Measurements from ENCODE around the gene FBXL7.

FBXL7 gene

GRCh38 chr5:15585128-15585527 lies 85.1 kb downstream of the FBXL7 start:
- no peak for DNase-seq

- DNase-seq, result no peak
Measured at GRCh38 chr5:15585841-15586591, 86.0 kb downstream of the FBXL7 start.

DNA sequence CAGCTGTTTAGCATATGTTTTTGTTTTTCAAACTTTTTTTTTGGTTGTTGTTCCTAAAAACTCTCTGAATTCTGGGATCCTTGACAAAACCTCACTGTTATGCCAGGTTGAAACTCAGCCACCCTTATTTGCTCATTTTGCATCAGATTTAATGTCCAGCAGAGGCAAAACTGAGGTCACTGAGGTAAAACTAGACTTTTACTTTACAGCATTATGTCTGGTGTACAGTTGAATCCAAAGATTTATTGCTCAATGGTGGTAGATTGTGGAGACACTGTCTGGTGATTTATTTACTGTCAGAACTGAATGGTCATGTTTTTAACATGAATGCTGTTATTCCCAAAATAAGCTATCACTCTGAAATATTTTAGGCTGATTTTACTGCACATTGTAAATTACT lies 87.9 kb downstream of the FBXL7 start:
- DNase-seq, result no peak

- no peak for DNase-seq
Measured at GRCh38 chr5:15592728-15593127, 92.7 kb downstream of the FBXL7 start.

DNA sequence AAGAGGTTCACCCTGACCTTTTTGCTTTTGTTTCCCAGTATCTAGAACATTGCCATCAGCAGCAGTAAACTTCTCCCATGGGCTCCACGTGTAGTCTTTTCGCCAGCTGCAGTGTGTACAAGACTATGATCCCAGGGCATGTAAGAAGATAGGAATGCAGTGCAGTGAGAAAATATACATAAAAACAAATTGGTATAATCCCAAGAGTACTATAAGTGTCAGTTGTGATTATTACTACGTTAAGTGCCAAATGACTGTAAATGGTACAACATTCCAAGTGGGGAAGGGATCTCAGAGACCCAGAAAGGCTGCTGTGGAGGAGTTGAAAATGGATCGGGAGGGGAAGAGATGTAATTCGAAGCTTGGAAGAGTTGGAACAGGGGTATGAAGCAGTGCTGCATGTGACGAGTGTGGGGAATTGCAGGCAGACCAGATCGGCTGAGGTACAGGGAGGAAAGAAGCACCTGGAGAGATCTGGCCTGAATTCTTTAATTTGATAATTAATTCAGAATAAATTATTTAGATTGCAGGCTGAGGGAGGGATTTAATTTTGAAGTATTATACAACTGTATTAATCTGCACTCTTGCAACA lies 95.1 kb downstream of the FBXL7 start:
- DNase-seq, result no peak

DNA sequence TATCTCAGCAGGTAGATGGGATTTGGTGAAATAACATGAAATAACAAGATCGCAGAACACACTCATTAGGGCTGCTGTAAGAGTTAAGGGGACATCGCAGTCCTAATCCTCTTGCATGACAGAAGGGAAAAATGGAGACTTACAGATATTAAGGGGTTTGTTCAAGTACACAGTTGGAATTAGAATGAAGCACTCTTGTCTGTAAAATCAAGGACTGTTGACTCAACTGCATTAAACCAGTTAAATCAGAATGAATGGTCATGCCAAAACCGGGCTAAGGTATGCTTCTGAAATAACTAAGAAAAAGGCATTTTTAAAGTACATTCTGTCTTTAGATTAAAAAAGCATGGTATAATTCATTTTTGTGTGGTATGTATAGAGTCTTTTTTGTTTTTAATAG lies 95.9 kb downstream of the FBXL7 start:
- DNase-seq, result no peak

GRCh38 chr5:15596936-15597335 lies 97.0 kb downstream of the FBXL7 start:
- no peak for DNase-seq

DNA sequence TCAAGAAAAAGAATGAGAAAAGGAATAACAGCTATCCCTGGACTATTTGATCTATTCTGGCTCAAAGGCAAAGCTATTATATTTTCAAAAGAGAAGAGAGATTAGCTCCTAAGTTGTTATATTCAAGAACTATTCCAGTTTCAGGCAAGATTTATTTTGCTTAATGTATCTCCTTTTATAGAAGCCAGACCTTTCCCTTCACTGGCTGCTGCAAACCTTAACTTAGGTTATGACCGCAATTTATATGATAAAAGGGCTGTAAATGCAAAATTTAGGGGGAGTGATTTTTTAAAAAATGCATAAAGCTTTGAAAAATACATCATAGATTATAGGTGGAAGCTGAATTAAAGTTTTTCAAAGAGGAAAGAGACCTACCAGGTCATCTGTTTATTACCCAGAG lies 97.8 kb downstream of the FBXL7 start:
- DNase-seq, result no peak

DNA sequence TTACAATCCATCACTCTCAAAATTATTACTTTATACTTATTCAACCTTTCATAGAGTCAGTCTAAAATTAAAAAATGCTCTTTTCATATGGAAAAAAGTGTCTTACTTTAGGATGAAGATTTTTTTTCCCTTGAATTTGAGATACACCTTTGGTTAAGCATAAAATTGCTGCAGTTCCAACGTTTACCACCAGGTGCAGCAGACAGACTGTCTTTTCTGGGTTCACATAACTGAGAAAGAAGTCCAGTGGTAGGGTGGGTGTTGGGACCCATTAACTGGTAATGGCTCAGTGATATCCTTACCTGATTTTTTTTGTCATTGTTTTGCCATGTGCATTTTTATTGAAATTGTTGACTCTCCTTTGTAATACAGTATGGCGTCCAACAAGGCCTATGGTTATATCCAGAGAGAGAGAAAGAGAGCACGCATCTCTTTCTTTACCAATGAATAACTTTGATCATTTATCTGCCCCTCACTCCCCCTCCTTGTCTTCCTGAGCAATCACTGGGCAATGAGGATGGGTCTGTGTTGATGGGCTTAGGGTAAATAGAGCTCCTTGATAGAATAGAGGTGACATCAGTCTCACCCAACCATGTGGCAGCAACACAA lies 98.4 kb downstream of the FBXL7 start:
- DNase-seq, result no peak

- DNase-seq, result no peak
Measured at GRCh38 chr5:15600035-15600434, 100.1 kb downstream of the FBXL7 start.

DNA sequence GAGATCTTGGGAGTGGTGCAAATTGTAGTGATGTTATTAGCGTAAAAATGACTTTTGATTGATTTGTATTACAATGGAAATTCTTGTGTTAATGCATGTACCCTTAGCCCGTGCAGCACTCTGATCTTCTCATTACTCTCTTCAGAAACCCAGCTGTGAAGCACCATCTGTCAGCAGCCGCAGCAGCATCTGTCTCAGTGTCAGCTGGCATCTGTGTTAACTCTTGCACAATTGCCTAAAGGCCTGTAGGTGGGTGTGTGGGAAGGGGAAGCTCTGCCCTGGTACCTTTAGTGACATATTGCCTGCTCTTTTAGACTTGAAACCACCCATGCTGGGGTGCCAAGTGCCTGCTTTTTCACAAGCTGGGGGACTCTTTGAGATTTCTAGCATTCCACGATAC lies 101.3 kb downstream of the FBXL7 start:
- no peak for DNase-seq

DNA sequence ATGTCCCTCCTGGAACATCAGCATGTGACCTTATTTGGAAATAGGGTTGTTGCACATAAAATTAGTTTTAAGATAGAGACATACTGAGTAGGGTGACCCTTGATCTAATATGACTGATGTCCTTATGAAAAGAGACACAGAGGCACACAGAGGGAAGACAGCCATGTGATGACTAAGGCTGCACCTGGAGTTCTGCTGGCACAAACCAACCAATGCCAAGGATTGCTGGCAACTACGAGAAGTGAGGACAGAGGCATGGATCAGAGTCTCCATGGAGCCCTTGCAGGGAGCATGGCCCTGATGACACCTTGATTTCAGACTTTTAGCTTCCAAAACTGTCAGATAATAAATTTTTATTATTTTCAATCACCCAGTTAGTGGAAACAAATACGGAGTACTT lies 101.9 kb downstream of the FBXL7 start:
- no peak for DNase-seq

DNA sequence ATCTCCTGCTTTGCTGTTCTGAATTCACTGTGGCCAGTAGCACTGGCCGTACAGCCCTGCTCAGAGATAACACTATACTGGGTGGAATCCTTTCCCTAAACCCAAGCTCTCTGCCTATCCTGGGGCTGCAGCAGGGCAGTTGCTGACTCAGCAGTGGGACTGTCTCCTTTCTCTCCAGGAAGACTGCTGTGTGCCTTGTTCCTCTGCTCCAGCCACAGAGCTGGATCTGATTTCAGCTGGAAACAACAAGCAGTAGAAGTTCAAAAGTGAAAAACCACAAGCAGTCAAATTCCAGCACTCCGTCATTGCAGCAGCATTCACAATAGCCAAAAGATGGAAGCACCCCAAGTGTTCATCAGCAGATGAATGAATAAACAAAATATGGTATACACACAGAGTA lies 105.0 kb downstream of the FBXL7 start:
- DNase-seq, result no peak

DNA sequence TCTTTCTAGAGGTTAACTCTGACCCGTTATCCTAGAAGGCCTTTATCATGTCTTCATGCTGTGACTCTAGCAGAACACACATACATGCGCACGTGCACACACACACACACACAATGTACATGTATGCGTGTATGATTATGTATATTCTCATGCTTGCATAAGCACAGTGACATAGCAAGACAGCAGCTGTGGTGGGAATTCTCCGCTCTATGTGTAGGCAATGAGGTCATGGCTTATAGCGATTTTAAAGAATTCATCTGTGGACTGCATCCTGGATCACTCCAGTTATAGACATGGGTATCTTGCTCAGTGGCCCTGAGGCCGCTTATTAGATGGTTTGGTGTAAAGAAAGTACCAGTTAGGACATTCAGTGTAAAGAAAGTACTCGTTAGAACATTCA lies 106.2 kb downstream of the FBXL7 start:
- no peak for DNase-seq

DNA sequence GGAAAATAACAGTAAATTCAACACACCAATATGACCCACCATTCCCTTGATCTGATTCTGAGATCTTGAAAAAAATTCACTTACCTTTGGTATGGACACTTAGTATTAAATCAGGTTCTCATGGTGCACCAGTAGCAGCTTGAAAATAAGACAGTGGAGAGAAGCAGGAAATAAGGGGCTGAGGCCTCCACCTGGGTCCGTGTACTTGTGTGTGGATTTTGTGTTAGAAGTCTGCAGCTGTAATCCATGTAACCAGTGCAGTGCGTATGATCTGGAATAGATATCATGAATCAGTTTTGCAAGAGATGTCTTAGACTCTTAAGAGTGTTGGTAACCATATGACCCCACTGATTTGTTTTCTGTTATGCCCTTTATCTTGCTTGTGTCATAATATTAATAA lies 107.1 kb downstream of the FBXL7 start:
- DNase-seq, result no peak

GRCh38 chr5:15609076-15609725 lies 109.2 kb downstream of the FBXL7 start:
- DNase-seq, result no peak

DNA sequence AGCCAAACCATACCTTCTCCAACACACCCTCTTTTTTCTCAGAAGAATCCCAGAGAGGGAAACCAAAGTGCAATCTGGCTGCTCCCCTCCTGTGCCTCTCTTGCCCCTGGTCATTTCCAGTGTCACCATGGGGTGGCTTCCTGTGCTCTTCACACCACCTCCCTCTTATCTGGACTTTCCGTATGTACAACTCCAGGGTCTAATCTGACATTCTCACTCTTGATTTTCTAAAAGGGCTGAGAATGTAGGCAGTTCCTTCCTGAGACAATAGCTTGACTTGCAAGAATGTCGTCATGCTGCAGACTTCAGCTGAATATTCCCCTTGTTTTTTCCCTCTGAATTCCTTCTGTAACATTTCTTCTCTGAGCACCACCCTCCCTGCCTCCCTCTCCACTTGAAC lies 110.2 kb downstream of the FBXL7 start:
- DNase-seq, result no peak

DNA sequence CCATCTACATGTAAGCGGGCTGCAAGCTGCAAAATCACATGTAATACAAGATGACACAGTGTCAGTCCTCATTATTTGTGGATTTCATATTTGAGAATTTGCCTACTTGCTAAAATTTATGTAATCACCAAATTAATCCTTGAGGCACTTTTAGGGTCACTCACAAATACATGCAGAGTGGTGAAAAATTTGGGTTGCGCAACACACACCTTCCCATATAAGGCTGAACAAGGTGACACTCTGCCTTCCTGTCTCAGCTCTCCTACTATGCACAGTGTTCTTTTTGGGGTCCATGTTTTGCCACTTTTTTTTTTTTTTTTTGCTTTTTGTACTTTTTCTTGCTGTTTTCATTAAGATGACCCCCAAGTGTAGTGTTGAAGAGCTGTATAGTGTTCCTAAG lies 111.0 kb downstream of the FBXL7 start:
- DNase-seq, result no peak

DNA sequence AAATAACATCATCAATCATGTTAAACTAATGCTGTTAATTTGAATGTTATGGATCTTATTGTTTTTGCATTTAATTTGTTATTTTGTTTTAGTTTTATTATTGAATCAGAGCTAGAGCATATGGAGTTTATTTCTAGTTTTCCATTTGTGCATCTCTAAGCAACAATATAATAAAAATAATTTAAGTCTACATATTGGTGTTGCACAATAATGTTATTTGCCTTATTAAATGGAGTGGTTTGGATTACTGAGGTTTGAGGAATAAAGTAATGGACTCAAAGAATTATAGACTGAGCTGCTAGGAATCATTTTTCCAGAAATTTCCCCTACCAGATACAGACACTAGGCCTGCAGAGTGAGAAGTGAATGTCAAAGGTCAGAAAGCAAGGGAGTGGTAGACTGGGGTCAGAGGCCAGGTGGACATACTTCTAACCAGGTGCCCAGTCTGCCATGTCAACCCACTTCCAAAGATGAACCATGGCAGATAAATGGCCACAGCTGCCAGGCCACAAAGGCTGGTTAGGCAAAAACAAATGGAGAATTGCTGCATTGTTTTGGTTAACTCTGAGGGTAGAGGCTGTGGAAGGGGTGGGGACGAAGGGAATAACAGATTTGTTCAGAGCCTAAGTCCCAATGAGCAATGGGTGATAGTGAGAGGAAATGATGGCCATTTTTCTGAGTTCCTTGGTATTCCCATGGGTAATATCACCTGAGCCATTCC lies 113.1 kb downstream of the FBXL7 start:
- no peak for DNase-seq

DNA sequence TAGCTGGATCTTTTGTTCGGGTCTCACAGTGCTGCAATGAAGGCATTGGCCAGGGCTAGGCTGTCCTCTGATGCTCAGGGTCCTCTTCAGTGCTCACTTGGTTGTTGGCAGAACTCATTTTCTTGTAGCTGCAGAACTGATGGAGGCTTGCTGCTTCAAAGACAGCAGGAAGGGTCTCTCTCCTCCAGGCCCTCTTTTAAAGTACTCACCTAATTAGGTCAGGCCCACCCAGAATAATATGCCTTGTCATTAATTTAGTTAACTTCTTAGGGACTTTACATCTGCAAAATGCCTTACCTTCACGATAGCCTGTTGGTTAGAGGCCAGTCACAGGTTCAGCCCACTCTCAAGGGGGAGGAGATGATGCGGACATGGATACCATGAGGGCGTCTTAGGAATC lies 114.7 kb downstream of the FBXL7 start:
- no peak for DNase-seq

- DNase-seq, result no peak
Measured at GRCh38 chr5:15615859-15616258, 115.9 kb downstream of the FBXL7 start.

- no peak for DNase-seq
Measured at GRCh38 chr5:15618938-15619337, 119.0 kb downstream of the FBXL7 start.

- no peak for DNase-seq
Measured at GRCh38 chr5:15620501-15620900, 120.5 kb downstream of the FBXL7 start.
